HepG2 (cell line): Measurements from ENCODE around the gene POMT1. TPM values are rescaled to one million over a fixed set of nuclear protein-coding genes. Genes with fewer than 3 reads are reported as not detected.

Source experiments
- ATAC-seq: fragments of 200-7000 bp; cut with Tn5 transposase; 3 replicates; pipeline ENCODE4 v1.9.1; 2020; ENCODE audit warnings: mild to moderate bottlenecking, moderate library complexity
- BruUV-seq: library from RNA; stranded (reverse); fragments of 400-500 nt; replicated peaks from 2 replicates; lab custom pipeline; 2021; lab: Mats Ljungman, UMichigan
- CTCF ChIA-PET: fragments of 300-600 bp; formaldehyde crosslinking; extraction: SDS; loops from one replicate; lab custom pipeline; 2021; ENCODE audit warnings: low total read pairs, inconsistent platforms, low intra/inter-chr PET ratio; lab: Yijun Ruan, JAX
- POLR2A ChIA-PET: fragments of 350-600 bp; sonication (Branson Sonifier 250); formaldehyde crosslinking; loops from one replicate; lab custom pipeline; 2020; ENCODE audit warnings: antibody characterized with exemption, inconsistent platforms; lab: Yijun Ruan, JAX
- DNase-seq: peaks from one replicate; pipeline ENCODE4 v3.0.0-alpha.2; 2015; ENCODE audit warnings: low spot score
- FAIRE-seq: peaks from 3 replicates; lab custom pipeline; 2011; peaks lifted over from hg19 to GRCh38; lab: Jason Lieb, UNC
- H2AFZ ChIP-seq: one replicate; pipeline ENCODE4 v1.6.1; 2011; ENCODE audit warnings: low read length, inconsistent platforms
- H3K27ac ChIP-seq: fragments of 300-600 bp; 3 replicates; pipeline ENCODE4 v1.8.0; 2011; ENCODE audit warnings: mixed run types, mild to moderate bottlenecking, mixed read lengths, low read length, inconsistent platforms; ENCODE audit not compliant: insufficient read depth; ENCODE audit errors: extremely low read length
- H3K27me3 ChIP-seq, 2 experiments: fragments of 200-600 bp in 1 of 2; 2 replicates in 1 of 2; 3 replicates in 1 of 2; pipeline versions ENCODE4 v1.6.0 to v1.8.0; 2011; ENCODE audit warnings: low read length in 2 of 2, mild to moderate bottlenecking in 2 of 2, moderate library complexity in 2 of 2, inconsistent platforms in 1 of 2; ENCODE audit not compliant: insufficient read depth in 2 of 2, control insufficient read depth in 1 of 2
- H3K36me3 ChIP-seq, 2 experiments: fragments of 200-600 bp in 1 of 2; replicated peaks in 1 of 2; 2 replicates in 1 of 2; 3 replicates in 1 of 2; pipeline versions ENCODE4 v1.5.1 to v1.8.0; 2011; ENCODE audit warnings: low read length in 2 of 2, inconsistent platforms in 1 of 2; ENCODE audit not compliant: insufficient read depth in 2 of 2, control insufficient read depth in 1 of 2
- H3K4me1 ChIP-seq: 2 replicates; pipeline ENCODE4 v1.5.1; 2012; ENCODE audit warnings: low read length, inconsistent platforms; ENCODE audit not compliant: insufficient read depth
- H3K4me2 ChIP-seq: 2 replicates; pipeline ENCODE4 v1.6.0; 2011; ENCODE audit warnings: low read depth, low read length, inconsistent platforms
- H3K4me3 ChIP-seq, 3 experiments: fragments of 200-600 bp in 1 of 3; sonication (generic), shearing (Covaris generic) in 1 of 3; replicated peaks in 1 of 3; 2 replicates each; pipeline ENCODE4 v1.5.1; 2011 to 2016; ENCODE audit warnings: low read length in 3 of 3, inconsistent platforms in 2 of 3, low read depth in 2 of 3, mild to moderate bottlenecking in 2 of 3, control low read depth in 1 of 3, mixed read lengths in 1 of 3; ENCODE audit not compliant: insufficient read depth in 1 of 3
- H3K79me2 ChIP-seq: one replicate; pipeline ENCODE4 v1.6.1; 2011; ENCODE audit warnings: low read length, inconsistent platforms; ENCODE audit not compliant: insufficient read depth
- H3K9ac ChIP-seq: 2 replicates; pipeline ENCODE4 v1.6.0; 2011; ENCODE audit warnings: mild to moderate bottlenecking, low read depth, low read length, inconsistent platforms; ENCODE audit not compliant: insufficient read depth
- H3K9me3 ChIP-seq: 2 replicates; pipeline ENCODE4 v1.5.1; 2012; ENCODE audit warnings: mild to moderate bottlenecking, low read length
- H4K20me1 ChIP-seq: 2 replicates; pipeline ENCODE4 v1.6.0; 2011; ENCODE audit warnings: inconsistent platforms, mild to moderate bottlenecking, low read length, moderate library complexity; ENCODE audit not compliant: insufficient read depth
- AGO2 ChIP-seq: fragments of 200-400 bp; formaldehyde crosslinking; optimal IDR thresholded peaks from 2 replicates; pipeline ENCODE3; 2017; ENCODE audit warnings: mild to moderate bottlenecking, low read depth, low read length, moderate library complexity
- GABPA ChIP-seq, 2 experiments: IDR thresholded peaks; 2 replicates each; pipeline ENCODE4 v1.6.1; 2011 to 2016; ENCODE audit warnings: low read depth in 2 of 2, low read length in 1 of 2, missing biosample characterization in 1 of 2, missing genetic modification characterization in 1 of 2
- ISX ChIP-seq: sonication (generic); formaldehyde crosslinking; conservative IDR thresholded peaks from 2 replicates; pipeline ENCODE4 v1.5.0; 2020; ENCODE audit warnings: missing genetic modification reagents
- SIN3A ChIP-seq: IDR thresholded peaks from 2 replicates; pipeline ENCODE4 v1.6.1; 2011; ENCODE audit warnings: low read depth, mild to moderate bottlenecking, control low read depth, low read length, borderline replicate concordance
- TOE1 ChIP-seq: sonication (generic); formaldehyde crosslinking; IDR thresholded peaks from 2 replicates; pipeline ENCODE4 v1.4.0; 2020; ENCODE audit warnings: mild to moderate bottlenecking, missing genetic modification reagents
- ZNF672 ChIP-seq: sonication (generic); formaldehyde crosslinking; IDR thresholded peaks from 2 replicates; pipeline ENCODE4 v1.8.1; 2022; ENCODE audit warnings: missing genetic modification reagents
- WGBS: methylation state at CpG from one replicate; pipeline ENCODE4 v1.1.6; 2017; ENCODE audit warnings: low lambda C conversion rate; 5-methylcytosine and 5-hydroxymethylcytosine counted together
- in situ Hi-C: cut with HindIII; loops from 2 replicates; pipeline ENCODE4 v1.10.0; 2017; ENCODE audit warnings: low pct_unique_long_range_greater_than_20kb; ENCODE audit not compliant: extremely low pct_ligation_motif_present
- intact Hi-C: fragments of 100-400 bp; cut with micrococcal nuclease; formaldehyde crosslinking; loops from one replicate; pipeline ENCODE4 v1.10.0; 2022; ENCODE audit not compliant: unreplicated experiment
- polyA plus RNA-seq, 8 experiments: library from polyadenylated mRNA; depleted of rRNA in 3 of 8; stranded (reverse) in 7 of 8; unstranded in 1 of 8; fragments of >200 nt; fragmentation: Illumina TruSeq in 4 of 8; extraction: Trizol in 4 of 8; gene quantifications; 2 replicates each; pipeline versions ENCODE4 v1.2.1 to v1.2.3, GENCODE V29; 2011 to 2016; ENCODE audit warnings: low read depth in 4 of 8, missing spikeins in 1 of 8, mixed read lengths in 1 of 8; ENCODE audit not compliant: insufficient read depth in 1 of 8
- total RNA-seq, 5 experiments: library from RNA; depleted of rRNA; stranded (reverse); fragments of >200 nt; fragmentation: Illumina TruSeq; extraction: Trizol; gene quantifications; 2 replicates each; pipeline ENCODE4 v1.2.3, GENCODE V29; 2016; ENCODE audit warnings: low read depth in 1 of 5
- TF ChIP-seq, protein P1 (sequence below): sonication (generic); formaldehyde crosslinking; IDR thresholded peaks from 2 replicates; pipeline ENCODE4 v1.4.0; 2020; ENCODE audit warnings: missing genetic modification reagents

Gene POMT1
- total and polyA plus RNA-seq, 2 of the 13 experiments (the other 11 are each of a cell fraction or from before 2014, with no cell fraction given), result 21.6 to 22.7 TPM

DNA sequence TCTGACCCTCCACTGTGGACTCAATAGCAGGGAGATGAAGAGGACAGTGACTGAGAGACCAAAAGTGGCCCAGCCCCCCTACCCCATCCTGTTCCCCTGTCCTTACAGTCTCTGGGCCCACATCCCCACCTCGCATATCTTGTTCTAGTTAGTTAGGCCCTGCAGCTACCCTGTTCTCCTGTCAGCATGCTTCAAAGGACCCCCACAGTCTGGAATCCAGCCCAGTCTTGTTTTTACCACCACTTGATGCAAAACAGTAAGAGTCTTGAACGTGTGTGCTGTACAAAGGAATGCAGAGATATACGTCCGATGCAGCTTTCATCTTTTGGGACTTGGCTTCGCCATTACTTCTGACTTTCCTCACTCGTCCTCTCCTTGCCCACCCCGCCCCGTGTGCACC, 12.2 kb upstream of the POMT1 start (continued):
- TF ChIP-seq, protein P1, sequence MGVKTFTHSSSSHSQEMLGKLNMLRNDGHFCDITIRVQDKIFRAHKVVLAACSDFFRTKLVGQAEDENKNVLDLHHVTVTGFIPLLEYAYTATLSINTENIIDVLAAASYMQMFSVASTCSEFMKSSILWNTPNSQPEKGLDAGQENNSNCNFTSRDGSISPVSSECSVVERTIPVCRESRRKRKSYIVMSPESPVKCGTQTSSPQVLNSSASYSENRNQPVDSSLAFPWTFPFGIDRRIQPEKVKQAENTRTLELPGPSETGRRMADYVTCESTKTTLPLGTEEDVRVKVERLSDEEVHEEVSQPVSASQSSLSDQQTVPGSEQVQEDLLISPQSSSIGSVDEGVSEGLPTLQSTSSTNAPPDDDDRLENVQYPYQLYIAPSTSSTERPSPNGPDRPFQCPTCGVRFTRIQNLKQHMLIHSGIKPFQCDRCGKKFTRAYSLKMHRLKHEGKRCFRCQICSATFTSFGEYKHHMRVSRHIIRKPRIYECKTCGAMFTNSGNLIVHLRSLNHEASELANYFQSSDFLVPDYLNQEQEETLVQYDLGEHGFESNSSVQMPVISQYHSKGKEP (CRISPR knock-in tag), result no peak
- TF ChIP-seq ZNF672 (CRISPR knock-in tag) (no peak), ISX (CRISPR knock-in tag) (no peak)
- TF ChIP-seq, all 625 proteins: peak for 0

DNA sequence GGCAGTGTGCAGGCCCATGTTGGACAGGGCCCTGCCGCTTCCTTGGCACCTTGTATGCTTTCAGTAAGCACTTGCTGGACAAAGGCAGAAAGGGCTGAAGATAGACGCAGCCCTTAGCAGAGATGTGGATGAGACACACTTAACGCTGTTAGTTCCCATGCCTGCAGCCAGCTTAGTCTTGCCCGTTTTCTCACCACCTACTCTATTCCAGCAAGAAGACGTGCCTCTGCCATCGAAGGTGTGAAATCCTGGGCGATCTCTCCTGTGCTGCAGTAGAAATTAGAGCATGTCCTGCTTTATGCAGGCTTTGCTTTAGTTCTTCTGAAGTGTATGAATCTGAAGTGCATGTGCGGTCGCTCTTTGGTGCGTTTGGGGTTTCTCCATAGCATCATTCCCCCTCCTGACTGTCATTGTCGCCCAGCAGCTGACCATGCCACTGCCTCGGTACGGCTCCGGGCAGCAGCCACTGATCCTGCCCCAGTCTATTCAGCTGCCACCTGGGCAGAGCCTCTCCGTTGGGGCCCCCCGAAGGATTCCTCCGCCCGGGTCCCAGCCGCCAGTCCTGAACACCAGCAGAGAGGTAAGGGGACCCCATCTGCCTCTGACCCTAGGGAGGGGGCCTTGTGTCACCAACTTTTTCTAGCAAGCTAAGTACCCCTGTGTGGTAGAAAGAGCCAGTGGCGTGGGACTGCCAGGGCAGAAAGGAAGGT, 11.6 kb upstream of the POMT1 start:
- WGBS, result 98% methylated on average over 20 of the region's 20 CpGs
- H3K4me3 ChIP-seq, result no peak overlapping the region
- POLR2A ChIA-PET, result no interaction called here
- no peaks in the 10 kb centered on the region for H3K79me2 ChIP-seq
- DNase-seq, result no peak
- TF ChIP-seq AGO2 (peak; percentile 51), SIN3A (no peak), TOE1 (CRISPR knock-in tag) (no peak), GABPA (IDR thresholded peaks at IDR 0.05; ENCODE audit: low read depth, low read length) (no peak), GABPA (CRISPR knock-in tag; IDR thresholded peaks at IDR 0.05; ENCODE audit: low read depth) (no peak)
- intact Hi-C loops (no loop called here), in situ Hi-C loops (no loop called here)
- no peak overlapping the region for H3K27ac ChIP-seq
- no peak for ATAC-seq
- H3K27me3 ChIP-seq, result no peaks in the 10 kb centered on the region
- H3K36me3 ChIP-seq, result peaks cover 69 to 98% of the 10 kb centered on the region in 2 experiments
- H3K4me1 ChIP-seq, result no peaks in the 10 kb centered on the region
- H3K9ac ChIP-seq, result no peak overlapping the region
- CTCF ChIA-PET, result no interaction called here
- H4K20me1 ChIP-seq, result 0 out of 2 replicates have a peak, but pooled peaks cover 3% of the 10 kb centered on the region
- H3K4me2 ChIP-seq, result no peak overlapping the region
- no peak for FAIRE-seq
- no peaks in the 10 kb centered on the region for H3K9me3 ChIP-seq
- H2AFZ ChIP-seq, result no peak overlapping the region
- BruUV-seq, result no TSS peak
